GM13976 (cell line): Measurements from ENCODE around the gene SCN1B.
"Not testable (repeated sequence)": the region's sequence is repeated elsewhere in the genome, so short reads cannot be mapped to it uniquely, and the experiment has no call there.

Experiments used
- DNase-seq: peaks from one replicate; pipeline ENCODE4 v3.0.0; 2012; ENCODE audit warnings: low spot score
- CTCF ChIP-seq: IDR thresholded peaks from 2 replicates; pipeline ENCODE4 v1.5.1; 2012; ENCODE audit warnings: borderline replicate concordance, mild to moderate bottlenecking; ENCODE audit not compliant: insufficient read depth; ENCODE audit errors: extremely low read depth, missing control alignments, control extremely low read depth
- in situ Hi-C: fragments of 300-500 bp; cut with MboI; formaldehyde crosslinking; loops from one replicate; pipeline ENCODE4 v1.12.0; 2022; ENCODE audit warnings: low sequenced_read_pairs, mixed read lengths, inconsistent platforms; ENCODE audit not compliant: unreplicated experiment

SCN1B gene

GRCh38 chr19:35049456-35049855, 19.2 kb downstream of the SCN1B start:
- no peak for TF ChIP-seq CTCF
- in situ Hi-C loops, result no loop called here
- DNase-seq, result no peak

GRCh38 chr19:35050662-35051061, 20.4 kb downstream of the SCN1B start:
- in situ Hi-C loops, DNase-seq: not testable (repeated sequence)

- in situ Hi-C loops, DNase-seq: not testable (repeated sequence)
Measured at GRCh38 chr19:35051268-35051667, 21.0 kb downstream of the SCN1B start.

GRCh38 chr19:35051796-35052195, 21.5 kb downstream of the SCN1B start:
- in situ Hi-C loops, result no loop called here

GRCh38 chr19:35052599-35053190, 22.4 kb downstream of the SCN1B start:
- in situ Hi-C loops, result no loop called here
- DNase-seq, result no peak
- no peak for TF ChIP-seq CTCF

More at GRCh38 chr19:35051796-35052195, 21.5 kb downstream of the SCN1B start:
- no peak for TF ChIP-seq CTCF
- DNase-seq, result no peak

- in situ Hi-C loops, result no loop called here
- DNase-seq, result no peak
- TF ChIP-seq CTCF, result no peak
Measured at GRCh38 chr19:35053667-35054293, 23.5 kb downstream of the SCN1B start.

GRCh38 chr19:35054626-35055025, 24.4 kb downstream of the SCN1B start:
- in situ Hi-C loops, result no loop called here
- TF ChIP-seq CTCF, result no peak
- DNase-seq, result no peak

- in situ Hi-C loops, result no loop called here
- peak; percentile 41 for DNase-seq
- peak; percentile 15 for TF ChIP-seq CTCF
Measured at GRCh38 chr19:35055715-35056179, 25.5 kb downstream of the SCN1B start.
